K562 (cell line): ENCODE measurements around the gene LYRM7. TPM values are rescaled to one million over a fixed set of nuclear protein-coding genes. Genes with fewer than 3 reads are reported as not detected.

Source experiments
- ATAC-seq: fragments of 200-7000 bp; cut with Tn5 transposase; 3 replicates; pipeline ENCODE4 v1.9.1; 2020; ENCODE audit warnings: moderate library complexity
- BruUV-seq: library from RNA; stranded (reverse); fragments of 400-500 nt; replicated peaks from 2 replicates; lab custom pipeline; 2021; lab: Mats Ljungman, UMichigan
- CTCF ChIA-PET: fragments of 300-600 bp; formaldehyde crosslinking; extraction: SDS; loops from one replicate; lab custom pipeline; 2021; ENCODE audit warnings: low intra/inter-chr PET ratio; lab: Yijun Ruan, JAX
- POLR2A ChIA-PET: fragments of 300-600, 350-650 bp; sonication (Branson Sonifier 250); formaldehyde crosslinking; extraction: SDS; loops from one replicate; lab custom pipeline; 2021; ENCODE audit warnings: antibody characterized with exemption, inconsistent platforms; lab: Yijun Ruan, JAX
- DNase-seq, 4 experiments: peaks; one replicate each; pipeline versions ENCODE4 v3.0.0 to v3.0.0-alpha.2; 2011 to 2018; ENCODE audit warnings: low spot score in 3 of 4, mixed read lengths in 3 of 4; ENCODE audit errors: extremely low read depth in 1 of 4
- FAIRE-seq: peaks from 2 replicates; lab custom pipeline; 2011; peaks lifted over from hg19 to GRCh38; lab: Jason Lieb, UNC
- H2AFZ ChIP-seq: 2 replicates; pipeline ENCODE4 v1.6.0; 2011; ENCODE audit warnings: low read depth, low read length, control low read depth, inconsistent platforms
- H3K27ac ChIP-seq: fragments of 200-600 bp; 3 replicates; pipeline ENCODE4 v1.8.0; 2011; ENCODE audit warnings: low read depth, mild to moderate bottlenecking, control low read depth, inconsistent platforms, low read length, moderate library complexity, mixed read lengths; ENCODE audit errors: extremely low read depth
- H3K27me3 ChIP-seq, 2 experiments: fragments of 300-600 bp in 1 of 2; 2 replicates in 1 of 2; 3 replicates in 1 of 2; pipeline versions ENCODE4 v1.6.0 to v1.8.0; 2011; ENCODE audit warnings: inconsistent platforms in 2 of 2, low read length in 2 of 2, mild to moderate bottlenecking in 1 of 2, mixed read lengths in 1 of 2, moderate library complexity in 1 of 2; ENCODE audit not compliant: control insufficient read depth in 2 of 2, insufficient read depth in 2 of 2
- H3K36me3 ChIP-seq: fragments of 300-600 bp; 3 replicates; pipeline ENCODE4 v1.8.0; 2011; ENCODE audit warnings: mild to moderate bottlenecking, low read length, inconsistent platforms; ENCODE audit not compliant: control insufficient read depth, insufficient read depth
- H3K4me1 ChIP-seq, 2 experiments: fragments of 200-600 bp in 1 of 2; replicated peaks in 1 of 2; 2 replicates in 1 of 2; 3 replicates in 1 of 2; pipeline versions ENCODE4 v1.5.1 to v1.8.0; 2011; ENCODE audit warnings: inconsistent platforms in 2 of 2, low read length in 2 of 2, mild to moderate bottlenecking in 1 of 2, mixed read lengths in 1 of 2, moderate library complexity in 1 of 2; ENCODE audit not compliant: control insufficient read depth in 2 of 2, insufficient read depth in 2 of 2
- H3K4me2 ChIP-seq: 2 replicates; pipeline ENCODE4 v1.6.1; 2011; ENCODE audit warnings: low read length, control low read depth, inconsistent platforms, mixed read lengths; ENCODE audit not compliant: insufficient read depth
- H3K4me3 ChIP-seq: fragments of 200-600 bp; sonication (generic), shearing (Covaris generic); 2 replicates; pipeline ENCODE4 v1.5.1; 2016; ENCODE audit warnings: control low read depth, inconsistent platforms
- H3K79me2 ChIP-seq: fragments of 200-600 bp; 3 replicates; pipeline ENCODE4 v1.8.0; 2011; ENCODE audit warnings: low read length, inconsistent platforms; ENCODE audit not compliant: control insufficient read depth, insufficient read depth
- H3K9ac ChIP-seq, 2 experiments: 2 replicates each; pipeline versions ENCODE4 v1.6.0 to v1.6.1; 2011; ENCODE audit warnings: low read depth in 2 of 2, low read length in 2 of 2, control low read depth in 1 of 2, inconsistent platforms in 1 of 2, mild to moderate bottlenecking in 1 of 2, mixed read lengths in 1 of 2; ENCODE audit not compliant: insufficient read depth in 1 of 2
- H3K9me1 ChIP-seq: one replicate; pipeline ENCODE4 v1.6.0; 2011; ENCODE audit warnings: inconsistent platforms, mild to moderate bottlenecking, low read length, moderate library complexity; ENCODE audit not compliant: control insufficient read depth, insufficient read depth
- H3K9me3 ChIP-seq: replicated peaks from 2 replicates; pipeline ENCODE4 v1.5.1; 2011; ENCODE audit warnings: low read depth, low read length, inconsistent platforms; ENCODE audit not compliant: control insufficient read depth, insufficient read depth
- H4K20me1 ChIP-seq: replicated peaks from 2 replicates; pipeline ENCODE4 v1.6.1; 2011; ENCODE audit warnings: low read length, inconsistent platforms, mixed read lengths; ENCODE audit not compliant: control insufficient read depth, insufficient read depth
- EWSR1 ChIP-seq: fragments of 450-650 bp; IDR thresholded peaks from 2 replicates; pipeline ENCODE4 v1.6.1; 2018; ENCODE audit warnings: borderline replicate concordance, mild to moderate bottlenecking, low read depth, moderate library complexity; ENCODE audit not compliant: partially characterized antibody
- KDM5B ChIP-seq: fragments of 200-600 bp; sonication (generic); IDR thresholded peaks from 2 replicates; pipeline ENCODE4 v1.6.1; 2012; ENCODE audit warnings: low read depth, mild to moderate bottlenecking, moderate library complexity, low read length, control low read depth, inconsistent platforms; ENCODE audit not compliant: insufficient replicate concordance
- MAFK ChIP-seq: IDR thresholded peaks from 2 replicates; pipeline ENCODE4 v1.6.1; 2011; ENCODE audit warnings: low read length, improper control_type of control experiment
- PRDM10 ChIP-seq: fragments of 450-650 bp; IDR thresholded peaks from 2 replicates; pipeline ENCODE4 v1.6.1; 2018; ENCODE audit not compliant: partially characterized antibody
- RREB1 ChIP-seq: fragments of 250-450 bp; sonication (Bioruptor Pico); IDR thresholded peaks from 2 replicates; pipeline ENCODE4 v1.4.0; 2020
- SREBF2 ChIP-seq: sonication (generic); formaldehyde crosslinking; IDR thresholded peaks from 2 replicates; pipeline ENCODE4 v1.4.0; 2020; ENCODE audit warnings: mild to moderate bottlenecking, missing genetic modification reagents
- TAF1 ChIP-seq: IDR thresholded peaks from 2 replicates; pipeline ENCODE4 v1.6.1; 2011; ENCODE audit warnings: mild to moderate bottlenecking, low read length, moderate library complexity; ENCODE audit not compliant: insufficient read depth, control insufficient read depth, severe bottlenecking; ENCODE audit errors: extremely low read depth
- U2AF1 ChIP-seq: fragments of 200-400 bp; formaldehyde crosslinking; optimal IDR thresholded peaks from 2 replicates; pipeline ENCODE3; 2017; ENCODE audit warnings: mild to moderate bottlenecking, low read depth, low read length, moderate library complexity
- ZSCAN32 ChIP-seq: fragments of 450-650 bp; formaldehyde crosslinking; IDR thresholded peaks from 2 replicates; pipeline ENCODE4 v1.4.0; 2020; ENCODE audit warnings: mild to moderate bottlenecking, moderate library complexity
- WGBS: fragments of 100-300 bp; shearing (Covaris generic); methylation state at CpG from one replicate; pipeline ENCODE4 v1.1.6; 2016; ENCODE audit warnings: low coverage, mixed read lengths; ENCODE audit not compliant: insufficient coverage; ENCODE audit errors: missing lambda C conversion rate; 5-methylcytosine and 5-hydroxymethylcytosine counted together
- in situ Hi-C: fragments of 300-500 bp; cut with MboI; formaldehyde crosslinking; loops from 4 replicates; pipeline ENCODE4 v1.15.0; 2018; ENCODE audit warnings: inconsistent platforms, mixed read lengths
- intact Hi-C: fragments of 100-400 bp; cut with micrococcal nuclease; formaldehyde crosslinking; loops from 2 replicates; pipeline ENCODE4 v1.14.2; 2022
- polyA plus RNA-seq, 8 experiments: library from polyadenylated mRNA; depleted of rRNA in 4 of 8; stranded (reverse) in 5 of 8; unstranded in 3 of 8; fragments of >200 nt; fragmentation: Nextera tagmentation in 2 of 8; fragmentation: Illumina TruSeq in 1 of 8; extraction: Ambion mirVana in 2 of 8; extraction: Trizol in 1 of 8; gene quantifications; 2 replicates each; pipeline versions ENCODE4 v1.2.1 to v1.2.3, GENCODE V29; 2011 to 2014; ENCODE audit warnings: inconsistent platforms in 1 of 8, missing spikeins in 1 of 8
- total RNA-seq, 7 experiments: library from RNA; depleted of rRNA in 6 of 7; stranded (reverse); fragments of >200 nt in 6 of 7; fragmentation: Illumina TruSeq in 2 of 7; extraction: Trizol in 2 of 7; gene quantifications; 2 replicates each; pipeline versions ENCODE4 v1.2.1 to v1.2.3, GENCODE V29; 2011 to 2021; ENCODE audit warnings: low replicate concordance in 1 of 7

The LYRM7 gene
- total and polyA plus RNA-seq, 9 of the 15 experiments (the other 6 are each of a cell fraction or from before 2014, with no cell fraction given) = 16.2 to 70.1 (median 33.3) TPM

- peak; percentile 78 for FAIRE-seq
- ChIA-PET CTCF (no interaction called here), POLR2A (interaction anchor here (0.8 to 7.2 kb wide), 7 partner anchors 13 to 245 kb away, joined by 3 to 65 read pairs (median 3); no protein-coding TSS in a partner anchor)
- Histone ChIP-seq H3K4me2 (peak overlapping the region; percentile 49), H3K4me1 (peaks cover 14 to 21% of the 10 kb centered on the region in 2 experiments), H4K20me1 (no peaks in the 10 kb centered on the region), H3K79me2 (peaks cover 48% of the 10 kb centered on the region), H3K27ac (peak overlapping the region; percentile 97), H3K9ac (peak overlapping the region; percentile 59 to 91), H3K9me3 (no peaks in the 10 kb centered on the region), H3K36me3 (peaks cover 49% of the 10 kb centered on the region), H2AFZ (no peak overlapping the region), H3K27me3 (no peaks in the 10 kb centered on the region), H3K4me3 (peak overlapping the region; percentile 82), H3K9me1 (no peaks in the 10 kb centered on the region)
- TSS peak; percentile 45 for BruUV-seq
- 2% methylated on average over 9 of the region's 9 CpGs for WGBS
- ATAC-seq = 0 out of 3 replicates have a peak, but pooled peaks have one; percentile 11
- DNase-seq = peak in 2 of 4 experiments; percentile 45 to 46
- in situ Hi-C loops (no loop called here), intact Hi-C loops (loop anchor here (1.0 kb wide), 1 partner anchor 219 kb away; no protein-coding TSS in a partner anchor)
- TF ChIP-seq PRDM10 (no peak), EWSR1 (no peak), SREBF2 (CRISPR knock-in tag) (no peak), KDM5B (no peak), U2AF1 (peak; percentile 9), ZSCAN32 (CRISPR knock-in tag) (no peak), TAF1 (peak; percentile 31), RREB1 (CRISPR knock-in tag) (no peak), MAFK (peak; percentile 73)
Observed at GRCh38 chr5:131163276-131164119, 7.2 kb upstream of the LYRM7 start.
